Activated naive CD8-positive, alpha-beta T cell treated with anti-CD3 and anti-CD28 coated beads for 36 hours (primary cell): ENCODE results near the gene PRKCA. TPM values are rescaled to one million over a fixed set of nuclear protein-coding genes. Genes with fewer than 3 reads are reported as not detected.

ENCODE experiments used
- DNase-seq: peaks from one replicate; pipeline ENCODE4 v3.0.0; 2021
- H3K27ac Mint-ChIP-seq: one replicate; pipeline ENCODE4 v1.8.0; 2022; ENCODE audit warnings: mild to moderate bottlenecking, moderate library complexity, mixed read lengths
- H3K27me3 Mint-ChIP-seq: one replicate; pipeline ENCODE4 v1.8.0; 2022; ENCODE audit warnings: mild to moderate bottlenecking, mixed read lengths
- H3K36me3 Mint-ChIP-seq: one replicate; pipeline ENCODE4 v1.8.0; 2021; ENCODE audit warnings: mild to moderate bottlenecking, mixed read lengths
- H3K4me1 Mint-ChIP-seq: one replicate; pipeline ENCODE4 v1.8.0; 2021; ENCODE audit warnings: mixed read lengths
- H3K4me3 Mint-ChIP-seq: one replicate; pipeline ENCODE4 v1.8.0; 2022; ENCODE audit warnings: mild to moderate bottlenecking, moderate library complexity, mixed read lengths
- H3K9me3 Mint-ChIP-seq: one replicate; pipeline ENCODE4 v1.8.0; 2022; ENCODE audit warnings: mixed read lengths
- total RNA-seq, 2 experiments: library from RNA; stranded (reverse); gene quantifications; one replicate each; pipeline ENCODE4 v1.2.3, GENCODE V29; 2021

Gene PRKCA
- total RNA-seq, 2 experiments from 2014 or later: 63.5 to 65.8 TPM

DNA sequence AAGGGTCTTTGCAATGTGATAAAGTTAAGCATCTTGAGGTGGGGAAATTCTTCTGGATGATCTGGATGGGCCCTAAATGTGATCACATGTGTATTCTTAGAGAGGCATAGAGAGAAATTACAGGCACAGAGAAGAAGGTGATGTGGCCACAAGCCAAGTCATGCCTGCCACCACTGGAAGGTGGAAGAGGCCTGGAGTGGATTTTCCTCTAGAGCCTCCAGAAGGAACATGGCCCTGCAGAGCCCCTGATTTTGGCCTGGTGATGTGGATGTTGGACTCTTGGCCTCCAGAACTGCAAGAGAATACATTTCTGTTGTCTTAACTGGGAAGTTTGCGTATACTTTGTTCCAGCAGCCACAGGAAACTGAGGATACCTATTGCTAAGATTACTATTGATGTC is 375.6 kb downstream of the PRKCA start:
- Mint-ChIP-seq H3K4me1 (peaks cover 26% of the 10 kb centered on the region), H3K27me3 (no peaks in the 10 kb centered on the region), H3K27ac (no peak overlapping the region), H3K9me3 (peaks cover 7% of the 10 kb centered on the region), H3K36me3 (peaks cover 29% of the 10 kb centered on the region), H3K4me3 (no peak overlapping the region)
- no peak for DNase-seq

DNA sequence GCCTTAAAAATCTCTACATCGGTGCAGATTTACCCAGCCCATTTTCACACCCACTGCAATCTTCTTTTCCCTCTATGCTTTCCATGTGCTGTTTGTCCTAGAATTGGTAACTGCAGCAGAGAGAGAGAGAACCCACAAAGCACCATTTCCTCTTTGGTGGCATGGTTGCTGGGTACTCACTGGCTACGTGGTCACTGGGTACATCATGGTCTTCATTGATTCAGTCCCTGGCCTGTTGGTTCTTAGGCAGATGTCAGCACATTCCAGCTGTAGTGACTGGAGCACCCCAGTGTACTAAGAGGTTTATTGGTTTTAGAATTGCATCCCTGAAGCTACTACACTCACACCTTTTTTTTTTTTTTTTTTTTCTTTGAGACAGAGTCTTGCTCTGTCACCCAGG is 376.4 kb downstream of the PRKCA start:
- Mint-ChIP-seq H3K9me3 (peaks cover 7% of the 10 kb centered on the region), H3K36me3 (peaks cover 29% of the 10 kb centered on the region), H3K4me3 (no peak overlapping the region), H3K27me3 (no peaks in the 10 kb centered on the region), H3K4me1 (peaks cover 19% of the 10 kb centered on the region), H3K27ac (no peak overlapping the region)
- DNase-seq: no peak

DNA sequence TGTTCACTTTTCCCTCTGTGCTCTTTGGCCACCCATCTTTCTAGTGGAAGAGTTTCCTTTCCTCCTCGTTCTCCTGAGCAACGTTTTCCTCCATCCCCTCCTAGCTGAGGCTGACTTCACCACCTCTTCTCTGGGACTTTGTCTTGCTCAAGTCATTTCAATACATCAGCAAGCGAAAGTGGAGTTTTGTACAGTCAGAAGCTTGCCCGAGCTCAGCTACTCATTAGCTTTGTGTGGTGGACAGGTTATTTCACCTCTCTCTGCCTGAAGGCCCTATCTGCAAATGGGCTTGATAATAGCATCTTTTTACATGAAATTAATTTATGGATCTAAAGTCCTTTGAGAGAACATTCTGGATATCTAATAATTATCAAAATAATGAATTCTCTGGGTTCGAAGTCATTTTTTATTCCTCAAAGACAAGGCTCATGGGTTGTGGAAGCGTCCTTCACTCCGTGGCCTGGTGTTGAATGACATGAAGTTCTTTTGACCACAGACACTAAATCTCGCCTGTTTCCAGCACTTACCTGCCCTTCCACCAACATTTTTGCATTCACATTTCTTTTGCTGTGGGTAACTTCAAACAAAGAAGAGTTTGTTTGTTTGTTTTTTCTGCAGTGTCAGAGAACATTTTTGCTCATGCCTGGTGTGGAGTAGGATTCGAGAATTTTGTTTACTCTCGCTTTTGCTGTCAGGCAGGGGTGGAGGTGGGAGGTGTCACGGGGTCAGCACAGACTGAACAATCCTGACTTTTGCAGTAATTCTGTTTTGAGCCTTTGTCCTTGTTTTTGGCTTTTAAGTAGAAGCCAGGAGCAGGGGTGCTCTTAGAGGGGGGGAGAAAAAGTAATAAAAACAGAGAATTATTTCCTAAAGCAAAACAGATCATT is 377.5 kb downstream of the PRKCA start:
- H3K27ac Mint-ChIP-seq: no peak overlapping the region
- peaks cover 29% of the 10 kb centered on the region for H3K36me3 Mint-ChIP-seq
- peaks cover 11% of the 10 kb centered on the region for H3K4me1 Mint-ChIP-seq
- DNase-seq: no peak
- H3K4me3 Mint-ChIP-seq: no peak overlapping the region
- H3K27me3 Mint-ChIP-seq: no peaks in the 10 kb centered on the region
- H3K9me3 Mint-ChIP-seq: peaks cover 7% of the 10 kb centered on the region

DNA sequence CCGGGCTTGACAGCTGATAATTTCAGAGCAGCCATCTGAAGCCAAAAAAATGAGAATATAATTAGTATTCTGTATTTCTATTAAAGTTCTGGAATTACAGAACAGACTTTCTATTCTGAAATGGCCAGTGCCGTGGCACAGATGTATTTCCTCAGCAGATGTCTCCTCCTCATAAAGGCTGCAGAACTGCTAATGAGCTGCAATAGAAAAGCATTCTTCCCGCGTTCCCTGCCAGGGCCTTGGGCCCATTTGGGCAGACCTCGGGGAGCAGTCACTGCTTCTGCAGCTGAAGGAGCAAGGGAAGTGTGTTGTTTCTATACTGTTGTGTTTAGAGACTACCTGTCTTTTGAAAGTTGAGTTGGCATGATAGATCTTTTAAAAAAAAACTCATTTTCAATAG is 379.9 kb downstream of the PRKCA start:
- no peaks in the 10 kb centered on the region for H3K27me3 Mint-ChIP-seq
- no peak overlapping the region for H3K27ac Mint-ChIP-seq
- peaks cover 10% of the 10 kb centered on the region for H3K4me1 Mint-ChIP-seq
- H3K36me3 Mint-ChIP-seq: peaks cover 20% of the 10 kb centered on the region
- H3K9me3 Mint-ChIP-seq: peaks cover 7% of the 10 kb centered on the region
- no peak overlapping the region for H3K4me3 Mint-ChIP-seq
- DNase-seq: no peak

DNA sequence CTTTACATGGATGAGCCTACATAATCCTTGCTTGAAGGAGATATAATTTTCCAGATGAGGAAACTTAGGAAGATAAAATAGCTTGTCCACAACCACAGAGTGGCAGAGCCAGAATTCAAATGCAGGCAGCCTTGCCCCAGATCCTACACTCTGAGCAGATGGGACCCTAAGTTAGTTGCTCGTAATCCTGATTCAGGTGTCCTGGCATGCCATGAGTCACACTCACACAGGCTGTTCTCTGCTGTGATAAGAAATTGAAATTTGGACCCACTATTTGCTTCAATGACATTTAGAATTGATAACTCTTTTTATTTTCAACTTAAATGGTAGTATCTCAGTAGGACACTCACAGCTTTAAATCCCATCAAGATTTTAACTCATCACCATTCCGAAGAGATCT is 381.8 kb downstream of the PRKCA start:
- no peaks in the 10 kb centered on the region for H3K27me3 Mint-ChIP-seq
- H3K4me1 Mint-ChIP-seq: no peaks in the 10 kb centered on the region
- peaks cover 18% of the 10 kb centered on the region for H3K36me3 Mint-ChIP-seq
- H3K9me3 Mint-ChIP-seq: no peaks in the 10 kb centered on the region
- H3K4me3 Mint-ChIP-seq: no peak overlapping the region
- no peak for DNase-seq
- no peak overlapping the region for H3K27ac Mint-ChIP-seq

DNA sequence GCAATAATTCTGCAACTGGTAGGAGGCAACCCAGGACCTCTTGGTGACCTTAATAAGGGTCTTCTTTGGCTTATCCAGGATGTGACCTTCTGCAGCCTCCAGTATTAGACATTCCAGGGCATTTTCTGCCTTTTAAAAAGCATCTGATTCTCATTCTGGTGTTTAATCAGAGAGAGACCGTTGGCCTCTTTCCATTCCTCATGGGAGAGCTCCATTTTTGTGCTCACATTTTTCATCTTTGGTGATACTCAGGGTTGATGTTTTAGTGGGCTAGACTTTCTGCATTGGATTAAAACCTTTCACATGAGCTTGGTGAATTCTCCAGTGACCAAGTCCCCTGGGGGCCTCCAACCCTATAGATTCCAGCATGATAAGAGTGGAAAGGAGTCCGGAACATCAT is 382.3 kb downstream of the PRKCA start:
- H3K4me3 Mint-ChIP-seq: no peak overlapping the region
- H3K27me3 Mint-ChIP-seq: no peaks in the 10 kb centered on the region
- H3K36me3 Mint-ChIP-seq: peaks cover 18% of the 10 kb centered on the region
- H3K9me3 Mint-ChIP-seq: no peaks in the 10 kb centered on the region
- H3K4me1 Mint-ChIP-seq: no peaks in the 10 kb centered on the region
- H3K27ac Mint-ChIP-seq: no peak overlapping the region
- DNase-seq: no peak

DNA sequence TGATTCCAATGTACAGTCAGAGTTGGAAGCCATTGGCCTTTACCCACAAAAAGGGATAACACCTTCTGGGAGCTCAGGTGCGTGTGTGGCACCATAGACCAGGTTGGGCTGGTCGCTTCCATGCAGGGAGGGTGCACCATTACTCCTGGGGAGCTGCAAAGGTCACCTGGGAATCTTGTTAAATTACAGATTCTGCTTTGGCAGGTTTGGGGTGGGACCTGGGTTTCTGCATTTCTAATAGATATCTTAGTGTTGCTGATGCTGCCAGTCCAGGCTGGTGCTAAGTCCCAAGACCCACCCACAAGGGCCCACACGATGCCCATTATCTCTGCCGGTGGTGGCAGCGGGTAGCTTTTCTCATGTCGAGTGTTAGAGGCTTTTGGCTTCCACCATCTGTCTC is 384.2 kb downstream of the PRKCA start:
- Mint-ChIP-seq H3K36me3 (peaks cover 27% of the 10 kb centered on the region), H3K27ac (no peak overlapping the region), H3K27me3 (no peaks in the 10 kb centered on the region), H3K4me3 (no peak overlapping the region), H3K4me1 (no peaks in the 10 kb centered on the region), H3K9me3 (no peaks in the 10 kb centered on the region)
- DNase-seq: no peak

DNA sequence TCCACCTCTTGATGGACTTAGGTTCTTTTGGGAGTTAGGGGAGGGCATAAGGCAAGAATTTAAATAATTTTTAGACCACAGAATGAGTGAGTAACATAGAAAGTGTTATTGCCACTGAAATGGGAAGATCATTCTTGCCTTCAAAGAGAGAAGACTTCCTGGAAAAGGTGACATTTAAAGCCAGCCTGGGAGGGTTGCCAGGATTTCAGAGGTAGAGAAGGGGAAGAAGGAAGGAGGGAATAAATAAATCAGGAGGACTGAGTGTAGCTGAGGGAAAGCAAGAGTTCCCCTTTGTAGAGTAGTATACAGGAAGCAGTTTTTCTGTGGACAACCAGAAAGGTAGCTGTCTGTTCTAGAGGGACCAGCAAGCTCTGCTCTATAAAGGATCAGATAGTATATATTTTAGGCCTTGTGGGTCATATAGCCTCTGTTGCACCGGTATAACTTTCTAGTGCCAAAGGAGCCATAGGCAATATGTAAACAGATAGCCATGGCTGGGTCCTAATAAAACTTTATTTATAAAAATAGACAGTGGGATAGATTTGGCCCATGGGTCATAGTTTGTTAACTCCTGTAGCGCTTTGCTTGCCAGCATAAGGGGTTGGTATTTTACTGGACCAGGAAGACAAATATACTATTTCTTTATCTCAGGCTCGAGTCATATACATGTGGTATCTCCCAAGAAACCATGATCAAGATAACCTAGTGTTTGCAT is 385.3 kb downstream of the PRKCA start:
- no peak overlapping the region for H3K27ac Mint-ChIP-seq
- H3K36me3 Mint-ChIP-seq: peaks cover 31% of the 10 kb centered on the region
- DNase-seq: no peak
- no peaks in the 10 kb centered on the region for H3K27me3 Mint-ChIP-seq
- no peaks in the 10 kb centered on the region for H3K9me3 Mint-ChIP-seq
- no peaks in the 10 kb centered on the region for H3K4me1 Mint-ChIP-seq
- no peak overlapping the region for H3K4me3 Mint-ChIP-seq

DNA sequence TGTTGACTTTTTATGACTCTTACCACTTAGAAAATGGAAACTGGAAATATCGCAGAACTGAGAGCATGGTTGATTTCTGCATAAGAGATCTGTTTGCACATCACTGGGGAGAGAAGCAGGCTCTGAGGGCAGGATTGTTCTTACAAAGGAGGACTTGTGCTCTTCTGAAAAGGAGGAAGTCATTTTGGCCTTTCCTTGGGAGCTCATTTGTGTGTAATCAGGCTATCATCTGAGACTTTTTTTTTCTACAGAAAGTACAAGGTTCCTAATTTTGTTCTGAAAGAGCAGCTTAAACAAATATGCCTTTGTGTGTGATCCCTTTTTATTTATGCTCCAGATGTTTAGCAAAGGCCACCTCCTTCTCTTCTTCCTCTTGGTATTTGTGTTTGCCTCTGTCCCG is 386.8 kb downstream of the PRKCA start:
- no peak overlapping the region for H3K27ac Mint-ChIP-seq
- H3K27me3 Mint-ChIP-seq: no peaks in the 10 kb centered on the region
- no peaks in the 10 kb centered on the region for H3K4me1 Mint-ChIP-seq
- H3K9me3 Mint-ChIP-seq: no peaks in the 10 kb centered on the region
- H3K36me3 Mint-ChIP-seq: peaks cover 38% of the 10 kb centered on the region
- H3K4me3 Mint-ChIP-seq: no peak overlapping the region
- no peak for DNase-seq

DNA sequence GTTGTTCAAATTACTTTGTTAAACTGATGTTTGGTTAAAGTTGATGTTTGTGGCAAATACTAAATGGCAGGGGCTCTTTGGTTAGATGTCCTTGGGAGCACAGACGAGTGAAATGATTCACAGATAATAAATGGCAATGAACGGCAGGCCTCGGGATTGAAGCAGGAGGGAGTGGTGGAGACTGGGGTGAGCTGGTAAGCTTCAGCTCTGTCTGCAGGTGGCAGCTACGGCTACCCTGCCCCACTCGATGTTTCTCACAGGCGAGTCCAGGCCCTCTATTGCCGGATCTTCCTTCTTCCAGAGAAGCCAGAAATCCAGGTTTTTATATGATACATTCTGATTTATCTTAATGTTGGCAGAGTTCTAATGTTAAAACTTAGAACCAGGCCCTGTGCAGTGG is 387.8 kb downstream of the PRKCA start:
- DNase-seq: no peak
- no peaks in the 10 kb centered on the region for H3K9me3 Mint-ChIP-seq
- H3K4me1 Mint-ChIP-seq: no peaks in the 10 kb centered on the region
- no peak overlapping the region for H3K4me3 Mint-ChIP-seq
- H3K36me3 Mint-ChIP-seq: peaks cover 45% of the 10 kb centered on the region
- no peak overlapping the region for H3K27ac Mint-ChIP-seq
- no peaks in the 10 kb centered on the region for H3K27me3 Mint-ChIP-seq

DNA sequence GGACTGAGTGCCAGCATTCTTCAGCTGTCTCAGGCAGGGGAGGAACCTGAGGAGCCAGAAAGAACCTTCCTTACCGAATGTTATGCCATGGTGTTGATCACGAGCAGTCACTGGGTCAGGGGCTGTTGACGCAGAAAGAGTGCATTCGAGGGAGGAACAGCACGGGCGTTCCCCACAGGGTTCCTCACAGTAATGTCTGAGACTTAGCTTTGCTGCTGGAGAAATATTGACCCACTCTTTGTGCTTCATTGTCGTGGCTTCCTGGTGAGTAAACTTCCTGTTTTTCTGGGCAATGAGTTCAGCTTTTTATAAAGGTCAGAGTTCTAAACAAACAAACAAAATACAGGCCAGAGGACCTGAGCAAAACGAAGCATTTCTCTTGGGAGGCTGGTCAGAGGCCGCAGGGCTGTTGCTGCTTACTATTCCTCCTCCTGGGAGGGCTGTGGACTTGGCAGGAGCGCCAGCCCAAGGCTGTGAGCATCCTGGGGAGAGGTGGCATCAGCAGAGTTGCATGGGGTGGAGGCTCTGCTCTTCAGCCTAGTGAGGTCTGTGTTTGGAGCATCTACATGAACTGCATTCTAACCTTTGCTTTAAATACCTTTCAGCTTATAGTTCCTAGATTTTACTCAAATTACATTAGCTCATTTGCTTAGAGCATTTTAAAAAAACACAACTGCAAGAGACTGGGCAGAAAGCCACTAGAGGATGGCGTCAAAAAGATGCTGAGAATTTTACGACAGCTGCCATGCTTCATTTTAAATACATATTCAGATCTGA is 389.4 kb downstream of the PRKCA start:
- Mint-ChIP-seq H3K9me3 (peaks cover 1% of the 10 kb centered on the region), H3K4me3 (no peak overlapping the region), H3K36me3 (peaks cover 62% of the 10 kb centered on the region), H3K27me3 (no peaks in the 10 kb centered on the region), H3K27ac (no peak overlapping the region), H3K4me1 (no peaks in the 10 kb centered on the region)
- DNase-seq: no peak

DNA sequence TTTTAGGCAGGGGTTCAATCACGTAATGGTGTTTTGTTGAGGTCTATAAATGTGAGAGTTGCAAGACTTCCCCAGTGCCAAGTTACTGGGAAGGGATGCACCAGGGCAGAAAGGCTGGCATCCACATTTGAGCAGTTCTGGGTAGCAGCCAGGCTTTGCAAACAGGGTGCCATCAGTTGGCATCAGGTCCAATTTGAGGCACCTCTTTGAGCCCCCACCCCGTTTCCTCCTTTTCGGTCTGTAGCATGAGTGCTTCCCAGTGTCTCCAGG is 389.9 kb downstream of the PRKCA start:
- Mint-ChIP-seq H3K36me3 (peaks cover 65% of the 10 kb centered on the region), H3K27ac (no peak overlapping the region), H3K9me3 (peaks cover 4% of the 10 kb centered on the region), H3K4me3 (no peak overlapping the region), H3K27me3 (no peaks in the 10 kb centered on the region), H3K4me1 (no peaks in the 10 kb centered on the region)
- DNase-seq: no peak

DNA sequence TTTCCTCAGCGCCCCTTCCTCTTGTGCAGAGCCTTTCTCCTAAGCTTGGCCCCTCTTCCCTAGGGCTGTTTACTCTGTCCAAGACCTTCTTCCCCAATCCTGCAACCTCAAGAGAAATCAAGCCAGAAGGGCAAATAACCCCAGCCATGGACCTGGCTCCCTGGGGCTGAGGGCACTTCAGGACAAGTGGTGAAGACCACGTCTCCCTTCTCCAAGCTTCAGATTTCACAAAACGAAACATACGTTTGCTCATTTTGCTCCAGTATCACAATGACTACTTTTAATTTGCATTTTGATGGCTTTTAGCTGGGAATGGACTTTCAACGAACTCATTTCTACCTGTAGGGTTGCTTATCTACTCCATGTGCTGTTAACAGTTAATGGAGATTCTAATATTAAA is 392.7 kb downstream of the PRKCA start:
- H3K4me1 Mint-ChIP-seq: peaks cover 1% of the 10 kb centered on the region
- H3K27me3 Mint-ChIP-seq: no peaks in the 10 kb centered on the region
- H3K9me3 Mint-ChIP-seq: peaks cover 13% of the 10 kb centered on the region
- no peak overlapping the region for H3K27ac Mint-ChIP-seq
- peaks cover 64% of the 10 kb centered on the region for H3K36me3 Mint-ChIP-seq
- H3K4me3 Mint-ChIP-seq: no peak overlapping the region
- no peak for DNase-seq

DNA sequence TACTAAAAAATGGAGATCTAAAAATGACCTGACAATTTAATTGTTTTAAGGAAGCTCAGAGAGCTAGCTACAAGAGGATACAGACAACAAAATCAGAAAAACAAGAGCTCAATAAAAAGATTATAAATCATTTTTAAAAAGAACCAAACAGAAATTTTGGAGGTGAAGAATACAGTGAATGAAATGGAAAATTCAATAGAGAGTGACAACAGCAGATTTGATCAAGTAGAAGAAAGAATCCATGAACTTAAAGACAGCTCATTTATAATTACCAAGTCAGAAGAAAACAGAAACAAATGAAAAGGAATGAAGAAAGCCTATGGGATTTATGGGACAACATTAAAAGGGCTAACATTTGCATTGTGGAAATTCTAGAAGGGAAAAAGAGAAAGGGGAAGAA is 395.9 kb downstream of the PRKCA start:
- H3K9me3 Mint-ChIP-seq: peaks cover 13% of the 10 kb centered on the region
- no peaks in the 10 kb centered on the region for H3K27me3 Mint-ChIP-seq
- no peak for DNase-seq
- peaks cover 52% of the 10 kb centered on the region for H3K36me3 Mint-ChIP-seq
- peaks cover 1% of the 10 kb centered on the region for H3K4me1 Mint-ChIP-seq
- no peak overlapping the region for H3K27ac Mint-ChIP-seq
- H3K4me3 Mint-ChIP-seq: no peak overlapping the region

DNA sequence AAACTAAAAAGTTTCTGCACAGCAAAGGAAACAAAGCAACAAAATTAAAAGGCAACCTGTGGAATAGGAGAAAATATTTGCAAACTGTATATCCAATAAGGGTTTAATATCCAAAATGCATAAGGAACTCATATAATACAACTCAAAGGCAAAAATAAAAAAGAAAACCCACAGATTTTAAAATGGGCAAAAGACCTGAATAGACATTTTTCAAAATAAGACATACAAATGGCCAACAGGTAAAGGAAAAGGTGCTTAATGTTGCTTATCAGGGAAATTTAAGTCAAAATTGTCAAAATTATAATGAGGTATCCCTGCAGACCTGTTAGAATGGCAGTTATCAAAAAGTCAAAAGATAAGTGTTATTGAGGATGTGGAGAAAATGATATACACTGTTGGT is 399.0 kb downstream of the PRKCA start:
- H3K4me1 Mint-ChIP-seq: peaks cover 6% of the 10 kb centered on the region
- peaks cover 13% of the 10 kb centered on the region for H3K9me3 Mint-ChIP-seq
- no peak overlapping the region for H3K4me3 Mint-ChIP-seq
- H3K36me3 Mint-ChIP-seq: peaks cover 29% of the 10 kb centered on the region
- H3K27me3 Mint-ChIP-seq: no peaks in the 10 kb centered on the region
- no peak for DNase-seq
- no peak overlapping the region for H3K27ac Mint-ChIP-seq
